ENCODE data around the gene SGCD.

Gene SGCD

GRCh38 chr5:156681265-156681664 lies 354.3 kb downstream of the SGCD start:
- H3K4me3 ChIP-seq: no peak overlapping the region
- TF ChIP-seq CTCF (IDR thresholded peaks at IDR 0.05): no peak
- intact Hi-C loops (cut with DNase I; ENCODE audit: low total_unique reads): no loop called here
- no peak for DNase-seq
- no peaks in the 10 kb centered on the region for H3K36me3 ChIP-seq
- H3K27me3 ChIP-seq: no peaks in the 10 kb centered on the region
- H3K9me3 ChIP-seq: no peaks in the 10 kb centered on the region
- peaks cover 0 to 7% (median 2%) of the 10 kb centered on the region in 4 donors for H3K4me1 ChIP-seq
- no peak overlapping the region for H3K27ac ChIP-seq

DNA sequence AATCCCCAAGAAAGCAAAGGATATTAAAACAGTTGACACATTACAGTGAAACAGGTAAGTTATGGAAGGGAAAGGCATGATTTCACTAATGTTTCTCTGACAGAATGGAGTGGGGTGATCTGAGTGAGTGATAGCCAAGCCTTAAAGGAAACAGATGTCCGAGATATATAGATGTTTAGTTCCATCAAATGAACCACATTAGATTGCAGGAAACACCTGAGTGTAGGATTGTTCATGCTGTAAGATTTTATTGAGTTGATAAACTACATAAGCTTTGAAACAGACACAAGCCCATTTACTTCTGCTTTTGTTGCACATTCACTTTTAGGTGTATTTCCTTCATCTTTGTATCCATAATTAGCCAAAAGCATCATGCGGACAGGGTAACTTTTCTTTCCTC lies 356.0 kb downstream of the SGCD start:
- no peak for DNase-seq
- Histone ChIP-seq H3K27ac (no peak overlapping the region), H3K27me3 (no peaks in the 10 kb centered on the region), H3K36me3 (no peaks in the 10 kb centered on the region), H3K4me1 (peaks cover 0 to 21% (median 8%) of the 10 kb centered on the region in 4 donors), H3K4me3 (no peak overlapping the region), H3K9me3 (no peaks in the 10 kb centered on the region)
- intact Hi-C loops (cut with DNase I; ENCODE audit: low total_unique reads): no loop called here
- TF ChIP-seq CTCF (IDR thresholded peaks at IDR 0.05): no peak

DNA sequence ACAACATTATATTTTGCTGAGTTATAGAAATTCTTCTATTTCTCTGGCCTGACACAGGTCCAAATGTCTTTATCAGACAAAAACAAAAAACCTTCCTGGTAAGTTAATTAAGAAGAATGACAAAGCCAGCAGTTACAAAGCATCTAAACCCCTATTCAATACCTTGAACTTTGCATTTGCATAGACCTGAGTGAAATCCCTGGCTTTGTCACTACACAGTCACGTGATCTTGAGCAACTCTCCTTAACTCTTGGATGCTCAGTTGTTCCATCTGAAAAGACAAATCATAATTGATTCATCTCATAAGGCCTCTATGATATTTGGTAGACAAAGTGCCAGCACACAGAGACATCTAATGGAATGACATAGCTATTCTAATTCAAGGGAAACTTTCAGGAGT lies 356.5 kb downstream of the SGCD start:
- H3K27ac ChIP-seq: no peak overlapping the region
- intact Hi-C loops (cut with DNase I; ENCODE audit: low total_unique reads): no loop called here
- H3K4me3 ChIP-seq: no peak overlapping the region
- DNase-seq: no peak
- peaks cover 0 to 24% (median 8%) of the 10 kb centered on the region in 4 donors for H3K4me1 ChIP-seq
- no peak for TF ChIP-seq CTCF (IDR thresholded peaks at IDR 0.05)
- H3K36me3 ChIP-seq: no peaks in the 10 kb centered on the region
- H3K9me3 ChIP-seq: no peaks in the 10 kb centered on the region
- H3K27me3 ChIP-seq: no peaks in the 10 kb centered on the region

- no peak for DNase-seq
- H3K9me3 ChIP-seq: no peaks in the 10 kb centered on the region
- no peak overlapping the region for H3K4me3 ChIP-seq
- no peak overlapping the region for H3K27ac ChIP-seq
- intact Hi-C loops (cut with DNase I; ENCODE audit: low total_unique reads): no loop called here
- peaks cover 0 to 28% (median 8%) of the 10 kb centered on the region in 4 donors for H3K4me1 ChIP-seq
- H3K36me3 ChIP-seq: no peaks in the 10 kb centered on the region
- no peak for TF ChIP-seq CTCF (IDR thresholded peaks at IDR 0.05)
- H3K27me3 ChIP-seq: no peaks in the 10 kb centered on the region
Observed at GRCh38 chr5:156684216-156684615, 357.3 kb downstream of the SGCD start.

DNA sequence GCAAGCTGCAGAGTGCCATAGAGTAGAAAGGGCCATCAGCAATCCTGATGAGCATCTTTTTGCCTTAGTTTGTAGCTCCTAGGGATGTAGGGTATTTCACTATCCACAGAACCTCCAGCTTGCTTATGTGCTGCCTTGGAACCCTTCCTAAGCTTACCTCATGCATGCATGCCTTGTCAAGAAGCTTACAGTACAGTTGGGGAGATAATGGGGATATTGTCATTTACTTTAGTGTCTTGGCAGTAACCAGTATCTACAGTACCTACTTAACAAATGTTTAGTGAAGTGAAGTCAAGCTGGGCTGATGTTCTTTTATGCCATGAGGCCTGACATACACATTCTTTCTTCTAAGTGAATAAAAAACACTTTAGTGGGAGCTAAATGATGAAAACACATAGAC lies 358.5 kb downstream of the SGCD start:
- Histone ChIP-seq H3K36me3 (no peaks in the 10 kb centered on the region), H3K27ac (no peak overlapping the region), H3K4me3 (no peak overlapping the region), H3K27me3 (no peaks in the 10 kb centered on the region), H3K9me3 (no peaks in the 10 kb centered on the region), H3K4me1 (peaks cover 0 to 28% (median 8%) of the 10 kb centered on the region in 4 donors)
- intact Hi-C loops (cut with DNase I; ENCODE audit: low total_unique reads): no loop called here
- no peak for TF ChIP-seq CTCF (IDR thresholded peaks at IDR 0.05)
- no peak for DNase-seq

GRCh38 chr5:156686380-156686779 lies 359.4 kb downstream of the SGCD start:
- H3K27me3 ChIP-seq: no peaks in the 10 kb centered on the region
- no peaks in the 10 kb centered on the region for H3K9me3 ChIP-seq
- no peak for DNase-seq
- peaks cover 0 to 28% (median 6%) of the 10 kb centered on the region in 4 donors for H3K4me1 ChIP-seq
- H3K27ac ChIP-seq: no peak overlapping the region
- no peaks in the 10 kb centered on the region for H3K36me3 ChIP-seq
- intact Hi-C loops (cut with DNase I; ENCODE audit: low total_unique reads): no loop called here
- H3K4me3 ChIP-seq: no peak overlapping the region
- TF ChIP-seq CTCF (IDR thresholded peaks at IDR 0.05): no peak

All from tibial artery (tissue), 4 donors.